GM10847 (cell line): ENCODE results near the gene FKBP6.

Experiments
- POLR2A ChIP-seq: IDR thresholded peaks from 2 replicates; pipeline ENCODE4 v1.6.1; 2011; ENCODE audit not compliant: insufficient read length; ENCODE audit errors: extremely low read depth

Gene FKBP6

GRCh38 chr7:73397521-73398281, 69.7 kb downstream of the FKBP6 start:
- TF ChIP-seq POLR2A = no peak
